Osteocyte (in vitro differentiated cells): ENCODE results near the gene IL23R. TPM values are rescaled to one million over a fixed set of nuclear protein-coding genes. Genes with fewer than 3 reads are reported as not detected.

ENCODE experiments used
- DNase-seq: peaks from one replicate; pipeline ENCODE4 v3.0.0; 2021; ENCODE audit warnings: mixed read lengths; ENCODE audit not compliant: unreplicated experiment; ENCODE audit errors: extremely low spot score
- H3K27ac Mint-ChIP-seq: one replicate; pipeline ENCODE4 v1.8.0; 2021; ENCODE audit warnings: mild to moderate bottlenecking, mixed read lengths; ENCODE audit not compliant: unreplicated experiment
- H3K27me3 Mint-ChIP-seq: one replicate; pipeline ENCODE4 v1.8.0; 2021; ENCODE audit warnings: mixed read lengths; ENCODE audit not compliant: unreplicated experiment
- H3K36me3 Mint-ChIP-seq: one replicate; pipeline ENCODE4 v1.8.0; 2021; ENCODE audit warnings: mixed read lengths; ENCODE audit not compliant: unreplicated experiment
- H3K4me1 Mint-ChIP-seq: one replicate; pipeline ENCODE4 v1.8.0; 2021; ENCODE audit warnings: mixed read lengths; ENCODE audit not compliant: unreplicated experiment
- H3K4me3 Mint-ChIP-seq: one replicate; pipeline ENCODE4 v1.8.0; 2021; ENCODE audit warnings: mild to moderate bottlenecking, moderate library complexity, mixed read lengths; ENCODE audit not compliant: unreplicated experiment
- H3K9me3 Mint-ChIP-seq: one replicate; pipeline ENCODE4 v1.8.0; 2021; ENCODE audit warnings: mixed read lengths; ENCODE audit not compliant: unreplicated experiment
- CTCF ChIP-seq: fragments of 200-600 bp; sonication (generic); IDR thresholded peaks from 2 replicates; pipeline ENCODE4 v1.5.0; 2021; ENCODE audit warnings: antibody characterized with exemption, mild to moderate bottlenecking, moderate library complexity
- total RNA-seq: library from RNA; stranded (reverse); gene quantifications from 2 replicates; pipeline ENCODE4 v1.2.1, GENCODE V29; 2021

Gene IL23R
- total RNA-seq, 1 donor from 2014 or later = not detected

GRCh38 chr1:67290236-67290635, 124.0 kb downstream of the IL23R start:
- DNase-seq = no peak
- Mint-ChIP-seq H3K9me3 (no peaks in the 10 kb centered on the region), H3K4me3 (no peak overlapping the region), H3K27ac (no peak overlapping the region), H3K36me3 (no peaks in the 10 kb centered on the region), H3K27me3 (peaks cover 11% of the 10 kb centered on the region), H3K4me1 (no peaks in the 10 kb centered on the region)
- TF ChIP-seq CTCF = no peak

- Mint-ChIP-seq H3K9me3 (no peaks in the 10 kb centered on the region), H3K27ac (no peak overlapping the region), H3K36me3 (no peaks in the 10 kb centered on the region), H3K27me3 (peaks cover 42% of the 10 kb centered on the region), H3K4me1 (no peaks in the 10 kb centered on the region), H3K4me3 (no peak overlapping the region)
- no peak for DNase-seq
- no peak for TF ChIP-seq CTCF
These were observed 128.8 kb downstream of the IL23R start for GRCh38 chr1:67294836-67295617.

GRCh38 chr1:67298762-67299161, 132.5 kb downstream of the IL23R start:
- Mint-ChIP-seq H3K27me3 (peaks cover 62% of the 10 kb centered on the region), H3K36me3 (no peaks in the 10 kb centered on the region), H3K4me3 (no peak overlapping the region), H3K9me3 (no peaks in the 10 kb centered on the region), H3K4me1 (no peaks in the 10 kb centered on the region), H3K27ac (no peak overlapping the region)
- no peak for TF ChIP-seq CTCF
- DNase-seq = no peak

- Mint-ChIP-seq H3K4me3 (no peak overlapping the region), H3K4me1 (no peaks in the 10 kb centered on the region), H3K36me3 (no peaks in the 10 kb centered on the region), H3K9me3 (no peaks in the 10 kb centered on the region), H3K27me3 (peaks cover 64% of the 10 kb centered on the region), H3K27ac (no peak overlapping the region)
- DNase-seq = no peak
- no peak for TF ChIP-seq CTCF
These were observed 133.0 kb downstream of the IL23R start for GRCh38 chr1:67299296-67299695.

GRCh38 chr1:67300561-67300960, 134.3 kb downstream of the IL23R start:
- no peak for DNase-seq
- no peak overlapping the region for H3K4me3 Mint-ChIP-seq
- H3K36me3 Mint-ChIP-seq = no peaks in the 10 kb centered on the region
- no peak for TF ChIP-seq CTCF
- H3K4me1 Mint-ChIP-seq = no peaks in the 10 kb centered on the region
- H3K9me3 Mint-ChIP-seq = no peaks in the 10 kb centered on the region
- no peak overlapping the region for H3K27ac Mint-ChIP-seq
- H3K27me3 Mint-ChIP-seq = peaks cover 73% of the 10 kb centered on the region
